DMS153 treated with DMSO at 0.1 percent for 48 hours (cell line): ENCODE data around the gene S100A10.

Source experiments
- DNase-seq: peaks from one replicate; lab custom pipeline; 2025; ENCODE audit not compliant: unreplicated experiment; lab: John Stamatoyannopoulos, UW

The S100A10 gene

DNA sequence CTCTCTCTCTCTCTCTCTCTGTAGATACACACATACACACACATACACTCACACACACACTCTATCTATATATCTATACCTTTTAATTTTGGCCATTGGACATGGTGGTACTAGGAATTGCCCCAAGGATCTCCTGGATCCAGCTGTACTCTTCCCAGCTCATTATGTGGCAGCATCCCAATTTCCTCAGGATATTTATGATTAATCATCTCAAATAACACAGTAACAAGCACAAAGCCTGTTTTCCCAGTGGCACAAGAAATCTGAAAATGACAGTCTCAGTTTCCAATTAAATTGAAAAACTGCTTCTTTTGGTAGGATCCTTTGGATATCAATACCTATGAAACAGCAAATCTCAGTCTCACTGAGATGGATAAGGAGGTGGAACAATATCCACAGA is 27.6 kb downstream of the S100A10 start:
- DNase-seq = no peak

DNA sequence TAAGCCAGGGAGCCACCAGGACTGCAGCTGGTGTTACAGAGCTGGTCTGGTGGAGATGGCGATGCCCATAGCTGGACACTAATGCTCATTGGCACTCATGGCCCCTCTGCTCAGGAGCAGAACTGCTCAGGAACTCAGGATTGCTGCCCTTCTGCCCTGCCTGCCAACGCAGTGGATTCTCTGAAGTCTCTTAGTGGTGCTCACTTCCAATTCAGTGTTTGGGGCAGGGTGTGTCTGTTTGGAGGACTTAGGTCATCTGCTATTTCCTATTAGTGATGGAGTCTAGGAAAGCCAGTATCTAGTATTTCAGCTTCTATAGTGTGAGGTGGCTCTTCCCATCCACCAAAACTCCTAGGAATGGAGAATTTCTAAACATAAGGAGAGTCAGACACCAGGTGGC is 29.1 kb downstream of the S100A10 start:
- no peak for DNase-seq

DNA sequence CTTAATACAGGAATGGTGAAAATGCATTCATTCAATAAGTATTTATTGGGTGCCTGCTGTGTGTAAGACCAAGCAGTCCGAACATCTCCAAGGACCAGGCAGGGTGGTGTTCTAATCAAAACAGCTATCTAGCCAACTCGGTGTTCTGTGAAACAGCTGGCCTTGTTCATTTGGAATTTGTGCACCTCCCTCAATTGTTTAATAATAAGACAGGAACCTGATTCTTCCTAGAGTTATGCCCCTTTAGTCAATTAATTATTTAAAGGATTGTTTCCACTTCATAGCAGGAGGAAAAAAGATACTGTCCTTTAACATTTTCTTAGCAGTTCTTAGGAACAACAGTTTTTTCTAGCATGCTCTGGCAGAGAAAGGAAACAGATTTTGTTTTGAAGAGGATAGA is 30.4 kb downstream of the S100A10 start:
- no peak for DNase-seq

DNA sequence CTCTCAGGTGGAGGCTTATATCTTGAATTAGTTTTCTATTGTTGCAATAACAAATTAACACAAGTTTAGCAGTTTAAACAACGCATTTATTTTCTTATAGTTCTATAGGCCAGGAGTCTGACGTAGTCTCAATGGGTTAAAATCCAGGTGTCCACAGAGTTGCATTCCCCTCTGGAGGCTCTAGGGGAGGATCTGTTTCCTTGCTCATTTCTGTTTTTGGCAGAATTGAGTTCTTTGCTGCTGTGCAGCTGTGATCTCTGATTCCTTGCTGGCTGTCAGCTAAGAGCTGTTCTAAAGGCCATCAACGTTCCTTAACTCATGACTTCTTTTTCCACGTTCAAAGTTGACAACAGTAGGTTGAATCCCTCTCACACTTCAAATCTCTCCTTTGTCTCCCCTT is 31.8 kb downstream of the S100A10 start:
- no peak for DNase-seq

DNA sequence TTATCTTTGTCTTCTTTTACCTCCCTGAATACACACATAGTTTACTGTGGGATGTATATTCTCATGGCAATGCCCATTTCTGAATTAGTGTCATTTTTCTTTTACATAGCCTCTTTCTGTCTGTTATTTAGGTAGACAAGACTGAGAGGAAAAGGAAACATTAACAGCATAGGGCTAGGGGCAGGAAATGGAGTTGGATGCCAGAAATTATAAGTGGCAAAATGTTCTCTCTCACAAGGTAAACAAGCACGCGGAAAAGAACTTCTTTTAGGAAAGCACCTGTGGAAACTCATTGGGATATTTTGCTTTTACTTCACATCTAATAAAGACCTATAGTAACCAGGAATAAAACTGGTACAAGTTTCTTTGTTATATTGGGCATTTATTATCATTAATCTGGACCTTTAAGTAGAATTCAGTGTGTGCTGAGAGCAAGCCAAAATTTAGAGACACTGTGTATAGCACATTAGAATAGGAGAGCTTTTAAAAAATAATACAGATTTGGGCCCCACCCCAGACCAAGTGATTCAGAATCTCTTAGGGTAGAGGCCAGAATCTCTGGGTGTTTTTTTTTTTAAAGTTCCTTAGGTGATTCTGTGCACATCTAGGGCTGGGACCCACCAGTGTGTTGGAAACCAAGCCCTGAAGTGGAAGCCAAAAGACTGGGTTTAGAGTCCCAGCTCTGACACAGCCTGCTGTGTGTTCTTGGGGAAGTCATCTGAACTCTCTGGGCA is 32.7 kb downstream of the S100A10 start:
- no peak for DNase-seq

DNA sequence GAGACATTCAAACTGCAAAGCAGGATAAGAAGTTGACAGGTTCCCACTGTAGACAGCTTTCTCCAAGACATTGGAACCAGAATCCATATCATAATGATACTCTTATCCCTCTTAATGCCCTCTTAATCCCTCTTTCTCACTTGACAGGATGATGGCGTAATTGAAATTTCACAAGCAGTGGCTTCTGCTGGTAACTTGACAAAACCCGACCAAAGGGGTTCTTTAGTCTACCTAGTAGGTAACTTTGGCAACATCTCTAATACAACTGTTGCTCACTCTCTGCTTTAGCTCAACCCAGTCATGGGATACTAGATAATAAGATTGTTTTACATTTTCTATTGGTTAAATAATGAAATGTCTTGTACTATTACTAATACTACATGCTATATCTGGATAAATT is 34.7 kb downstream of the S100A10 start:
- DNase-seq = no peak

DNA sequence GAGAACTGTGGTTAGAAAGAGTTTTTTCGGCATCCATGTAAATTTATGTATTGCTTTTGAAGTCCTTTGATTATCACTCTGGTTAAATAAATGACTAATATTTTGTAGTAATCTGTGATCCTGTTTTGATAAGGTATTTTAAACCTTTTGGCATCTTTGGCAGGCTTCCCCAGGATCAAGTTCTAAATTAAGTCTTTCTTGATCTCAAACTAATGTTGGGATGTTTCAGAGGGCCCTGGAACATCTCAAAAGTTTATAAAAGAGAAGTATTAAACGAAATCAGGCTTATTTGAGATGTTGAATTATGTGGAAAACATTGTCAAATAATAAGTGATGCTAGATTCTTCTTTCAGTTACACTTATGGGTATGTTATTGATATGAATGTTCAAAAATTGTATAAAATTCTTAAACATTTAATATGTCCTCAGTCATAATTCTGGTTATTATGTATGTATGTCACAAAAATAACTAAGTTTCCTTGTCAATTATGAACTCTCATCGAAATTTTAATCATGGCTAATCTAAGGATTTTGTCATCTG is 36.6 kb downstream of the S100A10 start:
- no peak for DNase-seq

DNA sequence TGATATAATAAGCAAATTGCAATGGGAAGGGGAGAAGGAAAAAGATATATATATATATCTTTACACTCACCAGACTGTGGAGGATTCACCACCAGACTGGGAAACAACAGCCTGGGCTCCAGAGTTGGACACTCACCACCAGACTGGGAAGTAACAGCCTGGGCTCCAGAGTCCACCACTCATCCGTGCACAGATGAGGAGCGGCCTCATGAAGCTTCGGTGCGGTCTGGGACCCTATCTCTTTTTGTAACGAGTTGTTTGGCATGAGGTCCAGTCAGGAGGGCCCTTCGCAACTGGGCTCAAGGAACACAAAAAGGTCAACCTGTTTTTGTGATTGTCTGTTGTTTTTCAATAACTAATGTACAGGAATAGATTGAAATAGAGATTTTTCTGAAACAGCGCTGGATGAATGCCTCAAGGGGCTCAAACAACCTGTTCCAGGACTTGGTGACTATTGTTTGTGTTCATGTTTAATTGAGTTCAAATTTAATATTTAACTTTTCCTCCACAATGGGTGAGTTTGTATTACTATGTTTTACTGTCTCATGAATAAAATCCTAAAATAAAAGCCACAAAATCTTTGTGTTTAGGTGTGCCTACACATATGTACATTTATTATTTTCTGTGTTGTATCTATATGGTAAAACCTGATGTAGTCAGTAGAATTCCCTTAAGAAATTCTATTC is 40.1 kb downstream of the S100A10 start:
- DNase-seq = no peak

DNA sequence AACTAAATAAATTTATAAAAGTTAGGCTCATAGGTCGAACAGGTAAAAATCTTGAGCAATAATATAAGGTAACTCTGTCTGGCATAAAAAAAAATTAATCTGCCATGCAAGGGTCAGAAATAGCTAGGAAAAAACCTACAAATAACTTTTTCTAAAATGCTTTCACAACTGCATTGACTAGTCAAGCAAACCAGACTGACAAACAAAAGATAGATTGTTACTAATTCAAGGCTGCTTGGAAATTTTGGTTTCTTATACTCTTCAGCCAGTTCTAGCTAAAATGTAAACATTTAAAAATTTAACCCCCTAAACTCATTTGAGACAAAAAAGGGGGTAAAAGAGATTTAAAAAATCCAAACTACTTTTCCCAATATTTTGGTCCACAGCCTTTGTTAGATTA is 40.8 kb downstream of the S100A10 start:
- DNase-seq = no peak

DNA sequence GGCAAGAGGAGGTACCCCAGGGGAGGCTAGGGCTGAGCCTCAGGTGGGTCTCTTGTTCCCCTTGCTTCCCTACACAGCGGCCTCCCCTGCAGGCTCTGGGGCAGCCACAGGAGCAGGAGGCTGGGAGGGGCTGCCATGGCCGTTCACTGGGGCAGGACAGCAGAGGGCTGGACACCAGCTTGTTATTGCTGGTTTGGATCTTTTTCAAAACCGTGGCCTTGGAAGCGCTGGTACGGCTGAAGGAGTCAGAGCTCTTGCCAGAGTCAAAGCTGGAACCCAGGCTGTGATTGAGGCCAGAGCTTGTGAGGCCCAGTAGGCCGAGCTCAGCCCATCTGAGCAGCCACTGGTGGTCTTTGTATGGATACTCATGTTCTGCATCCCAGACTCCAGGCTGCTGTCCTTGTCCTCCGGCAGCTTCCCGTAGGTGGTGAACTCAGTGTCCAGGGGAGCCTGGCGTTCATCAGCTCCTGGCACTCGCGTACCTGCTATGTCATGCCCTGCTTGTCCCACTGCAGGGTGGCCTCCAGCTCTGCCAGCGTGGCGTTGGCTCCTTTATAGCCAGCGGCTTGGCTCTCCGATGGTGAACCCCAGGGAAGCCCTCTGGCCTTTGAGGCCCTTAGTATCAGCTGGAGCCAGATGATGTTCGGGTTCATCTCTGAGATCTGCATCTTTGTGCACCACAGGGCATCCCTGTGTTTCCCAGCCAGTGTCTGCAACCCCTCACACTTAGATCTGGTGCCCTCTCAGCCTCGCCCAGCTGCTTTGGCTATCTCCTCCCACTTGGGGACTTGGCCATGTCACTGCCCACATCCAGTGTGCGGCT is 44.1 kb downstream of the S100A10 start:
- DNase-seq = no peak

DNA sequence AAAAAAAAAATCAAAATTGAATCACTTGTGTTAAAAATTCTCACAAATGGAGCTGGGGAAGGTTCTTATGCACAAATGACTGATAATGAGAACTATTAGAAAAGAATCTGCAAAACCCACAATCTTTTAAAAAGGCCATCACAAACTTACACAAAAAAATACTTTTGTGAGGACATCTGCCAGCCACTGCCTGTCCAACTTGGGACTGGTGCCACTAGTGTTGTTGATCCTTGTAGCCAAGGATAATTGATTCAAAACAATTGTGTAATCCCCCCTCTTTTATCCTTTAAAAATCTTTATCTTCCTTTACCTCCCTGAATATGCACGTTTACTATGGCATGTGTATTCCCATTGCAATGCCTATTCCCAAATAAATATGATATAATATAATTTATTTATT is 45.2 kb downstream of the S100A10 start:
- no peak for DNase-seq

DNA sequence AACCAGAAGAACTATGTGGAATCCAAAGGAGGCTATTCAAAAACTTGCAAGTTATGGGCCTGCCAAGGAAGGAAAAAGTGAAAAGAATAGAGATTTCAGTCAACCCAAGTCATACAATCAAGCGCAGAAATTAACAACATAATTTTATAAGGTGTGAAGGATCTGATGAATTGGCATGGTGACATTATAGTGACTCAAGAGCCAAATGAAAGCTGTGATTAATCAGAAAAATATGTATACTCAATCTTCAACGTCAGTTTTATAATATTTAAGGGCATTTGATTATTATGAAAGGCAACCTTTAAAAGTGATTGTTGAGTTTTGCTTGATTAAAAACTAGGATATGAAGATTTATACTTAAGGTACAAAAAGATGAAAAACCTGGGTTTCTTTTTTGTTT is 46.5 kb downstream of the S100A10 start:
- DNase-seq = no peak

DNA sequence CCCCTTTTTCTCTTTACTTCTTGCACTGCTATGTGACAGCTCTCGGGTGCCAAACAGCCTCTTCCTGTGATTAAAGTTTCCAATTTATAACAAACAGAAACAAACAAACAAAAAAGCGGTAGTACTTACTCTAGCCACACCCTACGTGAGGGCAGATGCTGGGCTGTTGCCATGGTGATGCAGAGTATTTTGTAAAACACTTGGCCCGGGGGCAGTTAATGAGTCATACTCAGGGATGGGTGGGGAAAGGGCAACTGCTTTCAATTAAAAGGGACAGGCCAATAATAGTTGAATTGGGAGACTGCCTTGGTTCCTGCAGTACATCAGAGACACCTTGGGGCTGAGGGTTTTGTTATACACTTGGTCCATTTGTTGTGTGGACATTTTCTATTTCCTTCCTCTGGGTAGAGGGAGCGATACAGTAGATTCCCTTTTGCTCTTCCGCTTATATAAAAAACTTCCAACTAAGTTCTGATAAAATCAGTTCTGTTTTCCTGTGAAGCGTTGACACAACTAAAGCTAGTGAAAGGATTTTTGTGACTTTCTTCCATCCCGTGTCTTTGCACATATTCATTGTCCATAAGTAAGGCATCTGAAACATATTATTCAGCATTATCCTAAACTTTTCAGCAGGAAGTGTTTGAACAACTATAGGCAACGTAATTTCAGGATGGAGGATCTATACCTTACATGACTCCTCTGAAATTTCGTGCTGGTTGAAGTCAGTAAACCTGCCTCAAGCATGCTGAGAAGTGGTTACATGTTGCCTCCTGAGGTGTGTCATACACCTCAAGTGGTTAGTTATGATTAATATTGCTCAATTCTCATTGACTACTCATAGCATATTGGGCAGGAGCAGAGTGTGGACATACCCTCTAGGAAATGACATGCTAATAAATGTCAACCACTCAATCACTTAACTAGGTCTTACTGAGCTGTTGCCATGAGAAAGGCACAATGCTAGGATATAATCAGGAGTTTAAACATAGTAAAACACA is 47.6 kb downstream of the S100A10 start:
- peak; percentile 73 for DNase-seq

DNA sequence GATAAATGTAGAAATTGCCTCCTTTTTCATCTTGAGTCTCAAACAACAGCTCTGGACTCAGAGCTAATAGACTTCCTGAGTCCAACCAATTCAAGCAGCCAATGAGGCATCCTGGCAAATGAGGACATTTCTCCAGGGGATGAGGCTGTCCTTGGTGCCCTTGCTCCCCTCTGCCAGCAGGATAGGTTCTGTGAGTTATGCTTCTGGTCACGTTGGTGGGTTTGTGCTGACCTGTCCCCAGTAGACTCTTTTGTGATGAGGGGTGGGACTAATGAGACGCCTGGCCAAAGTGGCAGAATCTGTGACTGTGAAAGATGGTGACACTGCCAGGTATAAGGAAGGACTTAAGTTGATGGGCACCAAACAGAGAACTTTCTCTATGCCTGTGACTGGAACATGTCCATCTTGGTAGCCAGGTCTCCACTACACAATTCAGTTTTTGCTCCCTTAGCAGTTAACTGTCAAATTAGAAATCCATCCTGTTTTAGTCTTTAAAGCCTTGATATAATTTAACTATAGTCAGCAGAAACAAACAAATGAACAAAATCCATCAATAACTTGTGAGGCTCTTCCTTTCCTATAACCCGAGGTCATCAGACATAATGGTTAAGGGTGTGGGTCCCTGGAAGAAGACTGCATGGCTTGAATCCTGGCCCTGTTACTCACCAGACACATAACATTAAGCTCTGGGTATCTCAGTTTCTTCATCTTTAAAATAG is 48.6 kb downstream of the S100A10 start:
- no peak for DNase-seq

DNA sequence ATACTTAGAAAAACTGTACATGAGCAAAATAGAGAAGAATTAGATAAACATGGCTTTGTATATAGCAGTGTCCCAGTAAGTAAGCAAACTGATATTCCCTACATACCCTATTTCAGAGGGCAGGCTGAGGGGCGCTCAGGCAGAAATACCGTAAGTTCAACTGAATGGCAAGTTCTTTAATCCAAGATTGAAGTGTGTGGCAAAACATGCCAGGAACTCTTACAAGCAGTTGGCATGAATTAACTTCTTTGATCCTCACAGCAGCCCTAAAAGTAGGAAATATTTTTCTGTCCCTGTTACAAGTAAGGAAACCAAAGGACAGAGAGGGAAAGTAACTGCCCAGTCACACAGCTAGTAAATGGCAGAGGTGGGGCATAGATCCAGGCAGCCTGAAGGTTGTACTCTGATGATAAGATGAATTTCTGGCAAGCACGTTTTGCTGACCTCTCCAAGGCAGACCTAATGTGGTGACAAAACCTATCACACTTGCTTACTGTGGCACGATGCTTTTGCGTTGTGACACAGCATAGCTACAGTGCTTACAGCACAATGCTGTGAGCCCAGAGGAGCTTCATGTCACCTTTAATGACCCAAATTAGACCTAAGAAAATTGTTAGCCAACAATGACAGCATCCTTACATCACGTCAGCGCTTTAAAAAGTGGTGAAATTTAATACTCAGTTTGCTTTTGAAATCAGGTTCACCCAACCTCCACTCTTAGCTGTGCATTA is 49.4 kb downstream of the S100A10 start:
- peak; percentile 13 for DNase-seq

DNA sequence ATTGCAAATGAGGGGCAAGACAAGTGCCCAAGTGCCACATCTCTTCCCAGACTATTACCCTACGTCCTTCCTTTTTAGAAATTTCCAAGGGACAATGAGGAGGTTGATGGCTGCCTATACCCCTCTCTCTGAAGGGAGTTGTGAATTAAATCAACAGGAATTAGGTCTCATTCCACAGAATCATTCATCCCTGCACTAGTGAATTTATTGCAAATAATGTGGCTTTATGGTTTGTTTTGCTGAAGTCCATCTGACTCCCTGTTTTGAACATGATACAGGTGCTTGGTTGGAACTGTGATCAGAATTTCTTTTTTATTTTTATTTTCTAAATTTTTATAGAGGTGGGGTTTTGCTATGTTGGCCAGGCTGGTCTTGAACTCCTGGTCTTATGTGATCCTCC is 50.1 kb downstream of the S100A10 start:
- DNase-seq = no peak

DNA sequence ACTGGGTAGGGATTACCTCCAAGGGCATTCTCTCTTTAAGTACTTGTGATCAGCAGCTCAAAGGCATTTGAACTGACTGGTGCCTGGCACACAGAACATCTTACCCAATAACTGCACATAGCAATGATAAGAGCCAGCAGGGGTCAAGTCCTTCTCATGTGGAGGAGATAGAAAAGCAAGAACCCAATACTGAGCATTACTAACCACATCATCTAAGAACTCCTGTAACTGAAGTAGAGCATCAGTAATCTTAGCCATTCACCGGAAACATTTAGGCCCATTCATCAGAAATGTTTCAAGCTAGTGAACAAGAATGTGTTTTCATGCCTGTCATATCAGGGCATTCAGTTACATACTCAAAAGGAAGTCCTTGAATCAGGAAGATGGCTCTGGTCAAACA is 50.8 kb downstream of the S100A10 start:
- no peak for DNase-seq

DNA sequence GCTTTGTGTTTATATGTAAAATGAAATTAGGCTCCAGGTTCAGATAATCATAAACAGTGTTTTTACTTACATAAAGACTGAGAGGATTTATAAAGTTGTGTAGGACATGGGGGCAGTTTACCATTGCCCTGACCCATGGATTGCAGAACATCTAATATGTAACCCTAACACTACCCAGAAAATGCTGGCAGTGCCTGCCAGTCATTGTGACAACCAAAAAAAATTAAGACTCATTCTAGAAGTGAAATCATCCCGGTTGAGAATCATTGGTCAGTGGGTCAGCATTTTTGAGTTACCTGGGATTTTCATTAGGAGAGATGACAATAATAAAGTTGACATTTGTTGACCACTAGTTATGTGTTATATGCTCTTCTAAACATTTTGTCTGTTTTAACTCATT is 53.1 kb downstream of the S100A10 start:
- DNase-seq = no peak

DNA sequence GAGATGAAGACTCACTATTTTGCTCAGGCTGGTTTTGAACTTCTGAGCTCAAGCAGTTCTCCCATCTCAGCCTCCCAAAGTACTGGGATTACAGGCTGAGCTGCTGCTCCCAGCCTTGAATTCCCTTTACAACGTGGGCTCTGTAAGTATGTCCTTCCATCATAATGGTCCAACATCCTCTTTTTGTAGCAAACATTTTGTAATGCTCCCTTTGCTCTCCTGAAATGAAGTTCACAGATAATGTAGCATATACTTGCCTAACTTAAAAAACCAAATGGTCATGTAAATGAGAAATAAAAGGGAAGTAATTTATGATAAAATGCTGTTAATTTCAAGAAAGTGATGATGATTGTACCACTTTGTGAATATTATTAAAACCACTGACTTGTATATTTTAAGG is 53.9 kb downstream of the S100A10 start:
- DNase-seq = no peak
